ENCODE measurements around the gene CYP17A1.

- TF ChIP-seq CTCF (conservative IDR thresholded peaks at IDR 0.05 in 1 of 2, IDR thresholded peaks at IDR 0.05 in 1 of 2; ENCODE audit: low read depth in 1 of 2, low read length in 2 of 2) (no peak), EZH2 (IDR thresholded peaks at IDR 0.05; ENCODE audit: low read length, missing control alignments) (no peak)
Measured at GRCh38 chr10:102815790-102816549, 21.2 kb downstream of the CYP17A1 start.

Measured in fibroblast of lung (primary cell).